Hepatocyte (in vitro differentiated cells): ENCODE results near the gene LIPF.

Experiments
- EZH2 ChIP-seq: fragments of 200-600 bp; sonication (generic); IDR thresholded peaks from 2 replicates; pipeline ENCODE4 v1.6.1; 2016; ENCODE audit warnings: antibody characterized with exemption, mild to moderate bottlenecking, borderline replicate concordance
- TF ChIP-seq, protein P1 (sequence below): fragments of 200-600 bp; sonication (generic); IDR thresholded peaks from 2 replicates; pipeline ENCODE4 v1.5.1; 2016; ENCODE audit warnings: antibody characterized with exemption, mild to moderate bottlenecking; ENCODE audit not compliant: poor library complexity

GRCh38 chr10:88624840-88625239, 39.4 kb upstream of the LIPF start:
- TF ChIP-seq, protein P1, sequence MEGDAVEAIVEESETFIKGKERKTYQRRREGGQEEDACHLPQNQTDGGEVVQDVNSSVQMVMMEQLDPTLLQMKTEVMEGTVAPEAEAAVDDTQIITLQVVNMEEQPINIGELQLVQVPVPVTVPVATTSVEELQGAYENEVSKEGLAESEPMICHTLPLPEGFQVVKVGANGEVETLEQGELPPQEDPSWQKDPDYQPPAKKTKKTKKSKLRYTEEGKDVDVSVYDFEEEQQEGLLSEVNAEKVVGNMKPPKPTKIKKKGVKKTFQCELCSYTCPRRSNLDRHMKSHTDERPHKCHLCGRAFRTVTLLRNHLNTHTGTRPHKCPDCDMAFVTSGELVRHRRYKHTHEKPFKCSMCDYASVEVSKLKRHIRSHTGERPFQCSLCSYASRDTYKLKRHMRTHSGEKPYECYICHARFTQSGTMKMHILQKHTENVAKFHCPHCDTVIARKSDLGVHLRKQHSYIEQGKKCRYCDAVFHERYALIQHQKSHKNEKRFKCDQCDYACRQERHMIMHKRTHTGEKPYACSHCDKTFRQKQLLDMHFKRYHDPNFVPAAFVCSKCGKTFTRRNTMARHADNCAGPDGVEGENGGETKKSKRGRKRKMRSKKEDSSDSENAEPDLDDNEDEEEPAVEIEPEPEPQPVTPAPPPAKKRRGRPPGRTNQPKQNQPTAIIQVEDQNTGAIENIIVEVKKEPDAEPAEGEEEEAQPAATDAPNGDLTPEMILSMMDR = no peak
- TF ChIP-seq EZH2 = no peak
